ENCODE results near the gene SLC44A3.

DNA sequence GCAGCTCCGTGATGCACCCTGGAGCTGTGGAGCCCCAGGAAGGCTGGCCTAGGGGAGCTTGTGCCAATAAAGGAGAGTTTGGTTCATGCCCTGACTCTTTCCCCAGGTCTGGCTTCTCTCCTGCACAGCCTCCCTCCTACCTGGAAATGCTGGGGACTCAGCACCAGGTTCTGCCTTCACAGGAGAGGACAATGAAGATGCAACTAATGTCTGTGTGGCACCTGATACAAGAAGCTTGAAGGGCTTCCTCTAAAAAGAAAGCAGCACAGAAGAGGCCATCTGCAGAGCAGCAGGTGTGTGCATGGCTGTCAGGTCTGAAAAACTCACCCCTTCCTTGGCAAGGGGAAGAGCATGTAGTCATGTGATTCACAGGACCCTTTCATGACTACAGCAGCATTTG is 43.7 kb upstream of the SLC44A3 start:
- TF ChIP-seq POLR2A (IDR thresholded peaks at IDR 0.05), result no peak
- TF ChIP-seq, protein P1, sequence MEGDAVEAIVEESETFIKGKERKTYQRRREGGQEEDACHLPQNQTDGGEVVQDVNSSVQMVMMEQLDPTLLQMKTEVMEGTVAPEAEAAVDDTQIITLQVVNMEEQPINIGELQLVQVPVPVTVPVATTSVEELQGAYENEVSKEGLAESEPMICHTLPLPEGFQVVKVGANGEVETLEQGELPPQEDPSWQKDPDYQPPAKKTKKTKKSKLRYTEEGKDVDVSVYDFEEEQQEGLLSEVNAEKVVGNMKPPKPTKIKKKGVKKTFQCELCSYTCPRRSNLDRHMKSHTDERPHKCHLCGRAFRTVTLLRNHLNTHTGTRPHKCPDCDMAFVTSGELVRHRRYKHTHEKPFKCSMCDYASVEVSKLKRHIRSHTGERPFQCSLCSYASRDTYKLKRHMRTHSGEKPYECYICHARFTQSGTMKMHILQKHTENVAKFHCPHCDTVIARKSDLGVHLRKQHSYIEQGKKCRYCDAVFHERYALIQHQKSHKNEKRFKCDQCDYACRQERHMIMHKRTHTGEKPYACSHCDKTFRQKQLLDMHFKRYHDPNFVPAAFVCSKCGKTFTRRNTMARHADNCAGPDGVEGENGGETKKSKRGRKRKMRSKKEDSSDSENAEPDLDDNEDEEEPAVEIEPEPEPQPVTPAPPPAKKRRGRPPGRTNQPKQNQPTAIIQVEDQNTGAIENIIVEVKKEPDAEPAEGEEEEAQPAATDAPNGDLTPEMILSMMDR (IDR thresholded peaks at IDR 0.05), result no peak

All from body of pancreas (tissue), 4 donors.